Measurements from ENCODE around the gene RNF183.

DNA sequence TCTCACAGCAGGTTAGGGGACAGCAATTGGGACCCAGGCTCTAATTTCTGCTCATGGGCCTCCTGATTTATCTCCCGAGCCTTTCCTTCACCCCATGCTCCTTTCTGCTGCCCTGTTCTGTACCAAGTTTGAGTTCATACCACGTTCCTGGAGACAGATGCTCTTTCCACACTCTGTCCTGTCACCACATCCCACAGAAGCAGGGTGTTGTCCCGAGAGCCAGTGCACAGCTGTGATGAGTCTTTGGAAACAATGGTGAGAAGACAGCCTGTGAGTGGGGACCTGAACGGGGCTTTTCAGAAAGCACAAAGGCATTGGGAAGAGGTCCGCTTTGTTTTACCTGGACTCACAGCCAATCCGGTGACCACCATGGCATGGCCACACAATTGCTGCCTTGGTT lies 19.5 kb upstream of the RNF183 start:
- no peak for TF ChIP-seq CTCF (IDR thresholded peaks at IDR 0.05; ENCODE audit: insufficient read depth, low read length, poor library complexity, severe bottlenecking)
- TF ChIP-seq EZH2phosphoT487 (conservative IDR thresholded peaks at IDR 0.05; ENCODE audit: low read length), result no peak
